Endothelial cell of umbilical vein (primary cell): ENCODE results near the gene PLEKHJ1. TPM values are rescaled to one million over a fixed set of nuclear protein-coding genes. Genes with fewer than 3 reads are reported as not detected.

Experiments used
- BruUV-seq: library from RNA; stranded (reverse); fragments of 400-500 nt; replicated peaks from 2 replicates; lab custom pipeline; 2021; lab: Mats Ljungman, UMichigan
- CTCF ChIA-PET: fragments of 300-600, 350-600 bp; sonication (Branson Sonifier 250); formaldehyde crosslinking; loops from one replicate; lab custom pipeline; 2021; ENCODE audit warnings: antibody characterized with exemption, inconsistent platforms; lab: Charles Lee
- POLR2A ChIA-PET: fragments of 300-600, 350-600 bp; sonication (Branson Sonifier 250); formaldehyde crosslinking; loops from one replicate; lab custom pipeline; 2021; ENCODE audit warnings: antibody characterized with exemption, inconsistent platforms; lab: Charles Lee
- DNase-seq: peaks from one replicate; pipeline ENCODE4 v3.0.0-alpha.2; 2011; ENCODE audit warnings: low read depth, low spot score
- FAIRE-seq: peaks from 2 replicates; lab custom pipeline; 2011; peaks lifted over from hg19 to GRCh38; lab: Jason Lieb, UNC
- H2AFZ ChIP-seq: 2 replicates; pipeline ENCODE4 v1.6.0; 2012; ENCODE audit warnings: low read depth, low read length, control low read depth, inconsistent platforms
- H3K27ac ChIP-seq: 2 replicates; pipeline ENCODE4 v1.5.1; 2011; ENCODE audit warnings: low read depth, mild to moderate bottlenecking, control low read depth, low read length, moderate library complexity; ENCODE audit not compliant: insufficient read depth
- H3K27me3 ChIP-seq, 2 experiments: 2 replicates each; pipeline versions ENCODE4 v1.6.0 to v1.6.1; 2011; ENCODE audit warnings: low read length in 2 of 2, mixed read lengths in 1 of 2; ENCODE audit not compliant: control insufficient read depth in 2 of 2, insufficient read depth in 2 of 2
- H3K36me3 ChIP-seq, 2 experiments: 2 replicates in 1 of 2; 3 replicates in 1 of 2; pipeline ENCODE4 v1.5.1; 2011; ENCODE audit warnings: low read length in 2 of 2, mild to moderate bottlenecking in 1 of 2, moderate library complexity in 1 of 2; ENCODE audit not compliant: control insufficient read depth in 2 of 2, insufficient read depth in 2 of 2; ENCODE audit errors: extremely low read depth in 1 of 2
- H3K4me1 ChIP-seq: 3 replicates; pipeline ENCODE4 v1.5.1; 2011; ENCODE audit warnings: mild to moderate bottlenecking, low read length; ENCODE audit not compliant: control insufficient read depth, insufficient read depth; ENCODE audit errors: extremely low read depth
- H3K4me2 ChIP-seq: 2 replicates; pipeline ENCODE4 v1.6.1; 2011; ENCODE audit warnings: low read length, control low read depth, mixed read lengths; ENCODE audit not compliant: insufficient read depth
- H3K4me3 ChIP-seq, 3 experiments: fragments of 200-600 bp in 1 of 3; sonication (generic), shearing (Covaris generic) in 1 of 3; replicated peaks in 1 of 3; 2 replicates each; pipeline ENCODE4 v1.5.1; 2011 to 2016; ENCODE audit warnings: control low read depth in 3 of 3, low read length in 3 of 3, mild to moderate bottlenecking in 2 of 3, inconsistent platforms in 1 of 3, low read depth in 1 of 3, moderate library complexity in 1 of 3; ENCODE audit not compliant: insufficient read depth in 1 of 3
- H3K79me2 ChIP-seq: 2 replicates; pipeline ENCODE4 v1.6.0; 2012; ENCODE audit warnings: low read length, inconsistent platforms; ENCODE audit not compliant: control insufficient read depth, insufficient read depth
- H3K9ac ChIP-seq: replicated peaks from 2 replicates; pipeline ENCODE3; 2011; ENCODE audit warnings: low read length, control low read depth; ENCODE audit not compliant: insufficient read depth; ENCODE audit errors: extremely low read depth
- H3K9me1 ChIP-seq: replicated peaks from 3 replicates; pipeline ENCODE4 v1.6.0; 2011; ENCODE audit warnings: mild to moderate bottlenecking, low read length; ENCODE audit not compliant: control insufficient read depth, insufficient read depth; ENCODE audit errors: extremely low read depth
- H3K9me3 ChIP-seq: replicated peaks from 2 replicates; pipeline ENCODE4 v1.5.1; 2012; ENCODE audit warnings: low read length, inconsistent platforms; ENCODE audit not compliant: control insufficient read depth, insufficient read depth
- H4K20me1 ChIP-seq: replicated peaks from 2 replicates; pipeline ENCODE3; 2011; ENCODE audit warnings: mild to moderate bottlenecking, low read length; ENCODE audit not compliant: control insufficient read depth, insufficient read depth; ENCODE audit errors: extremely low read depth
- CTCF ChIP-seq, 2 donors: IDR thresholded peaks; 1 replicate in 1 of 2; 2 replicates in 1 of 2; pipeline ENCODE4 v1.5.1; 2011; ENCODE audit warnings: low read length in 2 of 2, mild to moderate bottlenecking in 2 of 2, moderate library complexity in 2 of 2, control low read depth in 1 of 2, inconsistent platforms in 1 of 2, low read depth in 1 of 2; ENCODE audit not compliant: insufficient read depth in 1 of 2; ENCODE audit errors: extremely low read depth in 1 of 2
- EZH2 ChIP-seq: IDR thresholded peaks from 2 replicates; pipeline ENCODE4 v1.6.1; 2012; ENCODE audit warnings: borderline replicate concordance, low read depth, mild to moderate bottlenecking, moderate library complexity, low read length, inconsistent platforms; ENCODE audit not compliant: severe bottlenecking
- FOS ChIP-seq: IDR thresholded peaks from 2 replicates; pipeline ENCODE4 v1.6.1; 2011; ENCODE audit warnings: mild to moderate bottlenecking, low read length, moderate library complexity, borderline replicate concordance; ENCODE audit not compliant: insufficient read depth
- GATA2 ChIP-seq: IDR thresholded peaks from 2 replicates; pipeline ENCODE4 v1.7.0; 2011; ENCODE audit warnings: low read depth, mild to moderate bottlenecking, moderate library complexity, mixed read lengths, low read length; ENCODE audit not compliant: insufficient read length, insufficient read depth
- JUN ChIP-seq: IDR thresholded peaks from 2 replicates; pipeline ENCODE4 v1.6.1; 2011; ENCODE audit warnings: borderline replicate concordance, low read depth; ENCODE audit not compliant: insufficient read length, insufficient read depth
- MYC ChIP-seq: IDR thresholded peaks from one replicate; pipeline ENCODE4 v1.6.1; 2011; ENCODE audit warnings: mild to moderate bottlenecking, low read depth, low read length
- POLR2A ChIP-seq: IDR thresholded peaks from 2 replicates; pipeline ENCODE4 v1.6.1; 2012; ENCODE audit warnings: low read depth, mild to moderate bottlenecking, control low read depth, low read length
- POLR2AphosphoS5 ChIP-seq: IDR thresholded peaks from 2 replicates; pipeline ENCODE4 v1.6.1; 2012; ENCODE audit warnings: low read depth, mild to moderate bottlenecking, control low read depth, low read length, moderate library complexity; ENCODE audit not compliant: insufficient read depth
- dilution Hi-C: fragments of 300-500 bp; cut with MboI; formaldehyde crosslinking; loops from one replicate; pipeline ENCODE4 v1.15.0; 2019; ENCODE audit warnings: low sequenced_read_pairs; ENCODE audit not compliant: extremely low pct_ligation_motif_present
- intact Hi-C: fragments of 100-400 bp; cut with micrococcal nuclease; formaldehyde crosslinking; loops from one replicate; pipeline ENCODE4 v1.10.0; 2022
- polyA plus RNA-seq, 4 experiments: library from polyadenylated mRNA; depleted of rRNA in 3 of 4; stranded (reverse) in 3 of 4; unstranded in 1 of 4; fragments of >200 nt; gene quantifications; 2 replicates each; pipeline versions ENCODE4 v1.2.1 to v1.2.3, GENCODE V29; 2011 to 2012; ENCODE audit warnings: missing spikeins in 1 of 4
- total RNA-seq: library from RNA; stranded (reverse); gene quantifications from 2 replicates; pipeline ENCODE4 v1.2.3, GENCODE V29; 2021
- TF ChIP-seq, protein P1 (sequence below): IDR thresholded peaks from 2 replicates; pipeline ENCODE4 v1.6.1; 2011; ENCODE audit not compliant: insufficient read depth, insufficient read length

Gene PLEKHJ1
- total and polyA plus RNA-seq, 2 donors (not counting 3 experiments of a cell fraction or from before 2014, with no cell fraction given) = 82.4 to 115 TPM

- H3K9me1 ChIP-seq = no peaks in the 10 kb centered on the region
- TF ChIP-seq, protein P1, sequence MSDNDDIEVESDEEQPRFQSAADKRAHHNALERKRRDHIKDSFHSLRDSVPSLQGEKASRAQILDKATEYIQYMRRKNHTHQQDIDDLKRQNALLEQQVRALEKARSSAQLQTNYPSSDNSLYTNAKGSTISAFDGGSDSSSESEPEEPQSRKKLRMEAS = no peak
- no peak for TF ChIP-seq JUN
- TF ChIP-seq MYC = no peak
- TF ChIP-seq CTCF (IDR thresholded peaks at IDR 0.05; ENCODE audit: extremely low read depth in 1 of 2, insufficient read depth in 1 of 2, low read depth in 1 of 2, low read length in 2 of 2) = no peak
- TF ChIP-seq EZH2 = no peak
- no peak for TF ChIP-seq GATA2
- no peak for TF ChIP-seq POLR2A
- no peak for TF ChIP-seq POLR2AphosphoS5
- no peak for TF ChIP-seq FOS
- H3K79me2 ChIP-seq = no peaks in the 10 kb centered on the region
- peaks cover 7 to 40% of the 10 kb centered on the region in 2 experiments for H3K36me3 ChIP-seq
- H3K27ac ChIP-seq = no peak overlapping the region
- dilution Hi-C loops (no loop called here), intact Hi-C loops (loop anchor here (5.0 kb wide), 1 partner anchor 42 kb away; no protein-coding TSS in a partner anchor)
- H3K4me1 ChIP-seq = peaks cover 7% of the 10 kb centered on the region
- ChIA-PET CTCF (interaction anchor here (0.6 to 1.9 kb wide), 5 partner anchors 10 to 450 kb away, joined by 3 to 13 read pairs (median 4); no protein-coding TSS in a partner anchor), POLR2A (no interaction called here)
- H3K4me2 ChIP-seq = no peak overlapping the region
- no peak overlapping the region for H3K4me3 ChIP-seq
- no peak overlapping the region for H2AFZ ChIP-seq
- DNase-seq (no peak), FAIRE-seq (no peak)
- no TSS peak for BruUV-seq
- H3K9me3 ChIP-seq = no peaks in the 10 kb centered on the region
- H3K27me3 ChIP-seq = no peaks in the 10 kb centered on the region
- H3K9ac ChIP-seq = no peak overlapping the region
- no peaks in the 10 kb centered on the region for H4K20me1 ChIP-seq
These were observed 27.2 kb downstream of the PLEKHJ1 start for GRCh38 chr19:2208975-2209374.
